Posterior vena cava (tissue), 2 donors: ENCODE results near the gene SLC6A12. TPM values are rescaled to one million over a fixed set of nuclear protein-coding genes. Genes with fewer than 3 reads are reported as not detected.
"Not testable (repeated sequence)": the region's sequence is repeated elsewhere in the genome, so short reads cannot be mapped to it uniquely, and the experiment has no call there.

Experiments
- DNase-seq: peaks from one replicate; pipeline ENCODE4 v3.0.0-alpha.2; 2020; ENCODE audit warnings: low spot score
- intact Hi-C, 2 donors: fragments of 100-400 bp; cut with DNase I; formaldehyde crosslinking; loops; one replicate each; pipeline versions ENCODE4 v1.14.1 to v1.14.2; 2022 to 2023
- total RNA-seq, 2 donors: library from RNA; stranded (reverse); fragmentation: NEBNext Ultra II Directional; extraction: Animal tissue kit (Norgen Biotek cat#: 25700); gene quantifications; one replicate each; pipeline ENCODE4 v1.2.1, GENCODE V29; 2021
- donor health status: DM: yes; HTN: yes; CAD: no.
- donor health status: DM: yes; HTN: yes; CAD: no.

The SLC6A12 gene
- total RNA-seq, 2 donors from 2014 or later: 1.00 to 1.0 TPM

GRCh38 chr12:220946-221550 is 7.1 kb upstream of the SLC6A12 start:
- intact Hi-C loops: no loop called here
- no peak for DNase-seq

- intact Hi-C loops: no loop called here
- no peak for DNase-seq
These were observed 6.5 kb upstream of the SLC6A12 start for GRCh38 chr12:220491-220890.

- DNase-seq: peak; percentile 91
- intact Hi-C loops: no loop called here
These were observed 6.0 kb upstream of the SLC6A12 start for GRCh38 chr12:219891-220352.

- intact Hi-C loops: no loop called here
- no peak for DNase-seq
These were observed 5.0 kb upstream of the SLC6A12 start for GRCh38 chr12:218728-219590.

DNA sequence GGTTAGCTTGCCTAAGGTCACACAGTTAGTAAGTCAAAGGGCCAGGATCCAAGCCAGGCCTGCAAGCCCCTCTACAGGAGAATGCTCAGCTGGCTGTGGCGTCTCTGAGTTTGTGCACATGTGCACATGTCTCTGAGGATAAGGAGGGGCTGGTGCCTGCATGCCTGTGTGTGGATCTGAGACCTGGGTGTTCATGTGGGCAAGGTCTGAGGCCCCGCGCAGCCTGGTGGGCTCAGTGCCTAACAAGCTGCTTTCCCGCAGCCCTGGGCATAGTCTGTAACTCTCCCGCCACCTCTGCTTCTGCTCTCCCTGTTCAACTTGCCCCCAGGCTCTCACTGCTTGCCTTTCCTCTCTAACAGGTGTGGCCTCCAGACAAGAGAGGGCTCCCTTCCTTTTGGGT is 4.3 kb upstream of the SLC6A12 start:
- intact Hi-C loops: no loop called here
- no peak for DNase-seq

DNA sequence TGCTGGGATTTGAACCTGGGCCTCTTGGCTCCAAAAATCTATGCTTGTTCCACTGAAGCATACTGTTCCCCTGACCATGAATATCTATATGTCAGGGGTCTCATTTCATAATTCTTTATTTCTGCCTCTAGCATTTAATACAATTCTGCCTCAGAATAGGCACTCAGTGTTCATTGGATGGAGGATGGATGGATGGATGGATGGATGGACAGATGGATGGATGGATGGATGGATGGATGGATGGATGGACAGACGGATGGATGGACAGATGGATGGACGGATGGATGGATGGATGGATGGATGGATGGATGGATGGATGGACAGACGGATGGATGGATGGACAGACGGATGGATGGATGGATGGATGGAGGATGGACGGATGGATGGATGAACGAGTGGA is 3.1 kb upstream of the SLC6A12 start:
- DNase-seq, intact Hi-C loops: not testable (repeated sequence)

DNA sequence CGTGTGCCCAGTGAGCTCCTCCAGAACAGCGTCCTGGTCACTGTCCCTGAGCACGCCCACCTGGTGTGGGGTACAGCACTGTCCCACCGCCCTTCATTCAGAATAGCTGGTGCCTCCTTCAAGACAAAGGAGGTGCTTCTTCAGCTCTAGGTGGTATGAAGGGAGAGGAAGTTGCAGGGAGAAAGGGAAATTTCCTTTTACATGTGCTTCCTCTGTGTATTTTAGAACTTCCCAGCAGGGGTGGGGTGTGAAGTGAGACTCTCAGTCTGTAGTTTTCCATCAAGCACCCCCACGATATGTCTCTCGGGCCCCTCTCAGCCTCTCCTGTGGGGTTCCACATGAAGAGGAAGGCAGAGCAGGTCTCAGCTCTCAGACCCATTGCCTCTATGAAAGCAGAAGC is 1.2 kb upstream of the SLC6A12 start:
- intact Hi-C loops: no loop called here
- no peak for DNase-seq

GRCh38 chr12:213527-213932 is 427 bp downstream of the SLC6A12 start:
- no peak for DNase-seq
- intact Hi-C loops: no loop called here

DNA sequence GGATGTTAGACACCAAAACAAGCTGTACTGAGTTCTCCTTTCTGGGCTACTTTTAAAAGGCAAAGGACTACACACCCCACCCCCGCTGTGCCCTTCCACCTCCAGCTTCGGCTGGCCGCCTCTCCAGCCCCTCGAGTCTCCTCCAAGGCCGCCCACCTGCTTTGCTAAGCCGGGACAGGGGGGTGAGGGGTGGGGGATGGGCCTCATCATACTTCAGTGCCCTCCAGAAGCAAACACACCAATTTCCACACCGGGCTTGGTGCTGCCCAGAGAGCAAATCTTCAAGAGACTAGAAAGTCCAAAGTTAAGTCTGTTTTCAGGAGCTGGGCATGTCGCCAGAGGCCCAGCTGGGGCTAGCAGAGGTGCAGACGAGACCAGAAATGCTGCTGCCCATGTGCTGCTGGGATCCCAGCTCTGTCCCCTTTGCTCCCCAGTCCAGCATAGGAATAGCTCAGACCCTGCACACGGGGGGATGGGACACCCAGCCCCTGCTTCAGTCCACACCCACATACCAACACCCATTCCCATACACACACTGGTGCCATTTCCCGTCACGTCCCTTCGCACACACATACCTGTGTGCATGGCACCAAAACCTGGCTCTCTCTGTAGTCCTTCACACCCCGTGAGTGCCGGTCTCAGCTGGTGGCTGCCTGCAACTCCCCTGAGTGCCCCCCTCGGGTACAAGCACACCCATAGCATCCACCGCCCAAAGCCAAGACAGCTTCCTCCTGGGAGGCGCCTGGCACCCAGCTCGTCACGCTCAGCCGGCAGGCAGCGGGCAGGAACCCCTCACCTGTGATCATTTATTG is 1.0 kb downstream of the SLC6A12 start:
- DNase-seq: no peak

GRCh38 chr12:212415-212714 is 1.6 kb downstream of the SLC6A12 start:
- DNase-seq: no peak
- intact Hi-C loops: no loop called here

More for the DNA sequence above, 1.0 kb downstream of the SLC6A12 start:
- intact Hi-C loops: no loop called here

DNA sequence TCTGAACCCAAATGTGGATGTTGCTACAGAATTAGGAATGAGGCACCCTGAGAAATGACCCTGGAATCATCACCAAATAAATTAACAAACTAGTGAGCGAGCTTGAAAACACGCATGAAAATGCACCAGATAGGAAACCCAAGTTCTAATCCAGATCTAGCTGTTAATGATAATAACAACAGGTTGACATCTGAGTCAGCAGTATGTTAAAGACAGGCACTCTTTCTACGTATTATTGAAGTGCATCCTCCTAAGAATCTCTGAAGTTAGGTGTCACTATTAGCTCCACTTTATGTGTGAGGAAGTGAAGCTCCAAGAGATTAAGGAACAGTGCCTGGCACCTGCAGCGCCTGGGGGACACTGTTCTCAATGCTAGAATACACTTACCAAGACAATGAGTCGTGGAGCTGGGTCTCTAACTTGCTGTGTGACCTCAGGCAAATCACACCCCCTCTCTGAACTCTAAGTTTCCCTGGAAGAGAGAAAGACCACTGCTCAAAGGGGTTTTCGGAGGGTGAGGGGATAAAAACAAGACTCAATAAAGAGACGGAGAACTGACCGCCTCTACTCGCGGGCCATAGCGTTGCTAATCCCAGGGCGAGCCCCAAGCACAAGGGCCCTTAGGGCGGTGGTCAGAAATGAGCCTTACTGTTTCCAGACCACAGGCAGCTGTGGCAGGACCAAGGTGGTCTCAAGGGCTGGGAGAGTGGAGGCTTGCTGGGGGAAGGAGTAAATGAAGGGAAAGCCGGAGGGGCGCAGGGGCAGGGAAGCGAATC is 2.1 kb downstream of the SLC6A12 start:
- intact Hi-C loops: no loop called here
- no peak for DNase-seq

DNA sequence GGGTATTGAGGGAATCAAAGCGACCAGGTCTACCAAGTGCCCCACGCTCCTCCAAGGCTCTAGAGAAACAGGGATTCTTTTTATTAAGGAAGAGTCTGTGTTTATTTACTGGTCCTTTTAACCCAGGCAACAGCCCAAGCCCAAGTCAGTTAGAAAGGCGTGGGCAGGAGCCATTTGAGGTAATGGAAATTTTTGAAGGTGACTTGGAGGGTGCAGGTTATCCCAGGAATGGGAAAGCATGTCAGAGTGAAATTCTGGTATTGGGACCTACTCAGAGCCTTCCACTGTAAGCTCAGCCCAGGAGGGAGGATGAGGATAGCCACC is 2.9 kb downstream of the SLC6A12 start:
- intact Hi-C loops: no loop called here
- DNase-seq: no peak

GRCh38 chr12:210277-211141 is 3.4 kb downstream of the SLC6A12 start:
- intact Hi-C loops: no loop called here
- no peak for DNase-seq

GRCh38 chr12:209851-210250 is 4.1 kb downstream of the SLC6A12 start:
- DNase-seq: no peak
- intact Hi-C loops: no loop called here

DNA sequence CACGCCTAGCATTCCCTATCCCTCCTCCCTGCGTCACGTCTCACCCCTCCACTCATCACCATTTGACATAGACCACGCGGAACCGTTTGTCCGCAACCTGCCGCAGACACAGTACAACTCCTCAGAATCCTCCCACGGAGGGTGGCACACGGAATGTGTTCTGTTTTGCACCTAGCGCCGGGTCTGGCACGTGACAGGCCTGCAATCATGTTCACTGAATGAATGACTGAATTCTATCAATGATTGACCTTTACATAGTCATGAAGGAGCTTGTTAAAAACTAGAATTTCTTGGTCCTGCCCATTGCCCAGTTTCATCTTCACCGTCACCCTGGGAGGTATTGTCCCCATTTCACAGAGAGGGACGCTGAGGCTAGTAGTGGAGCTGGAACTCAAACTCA is 4.7 kb downstream of the SLC6A12 start:
- DNase-seq: no peak
- intact Hi-C loops: no loop called here

- intact Hi-C loops: no loop called here
- DNase-seq: no peak
These were observed 5.1 kb downstream of the SLC6A12 start for GRCh38 chr12:208813-209212.

- intact Hi-C loops: no loop called here
- DNase-seq: no peak
These were observed 6.2 kb downstream of the SLC6A12 start for GRCh38 chr12:207804-208203.

DNA sequence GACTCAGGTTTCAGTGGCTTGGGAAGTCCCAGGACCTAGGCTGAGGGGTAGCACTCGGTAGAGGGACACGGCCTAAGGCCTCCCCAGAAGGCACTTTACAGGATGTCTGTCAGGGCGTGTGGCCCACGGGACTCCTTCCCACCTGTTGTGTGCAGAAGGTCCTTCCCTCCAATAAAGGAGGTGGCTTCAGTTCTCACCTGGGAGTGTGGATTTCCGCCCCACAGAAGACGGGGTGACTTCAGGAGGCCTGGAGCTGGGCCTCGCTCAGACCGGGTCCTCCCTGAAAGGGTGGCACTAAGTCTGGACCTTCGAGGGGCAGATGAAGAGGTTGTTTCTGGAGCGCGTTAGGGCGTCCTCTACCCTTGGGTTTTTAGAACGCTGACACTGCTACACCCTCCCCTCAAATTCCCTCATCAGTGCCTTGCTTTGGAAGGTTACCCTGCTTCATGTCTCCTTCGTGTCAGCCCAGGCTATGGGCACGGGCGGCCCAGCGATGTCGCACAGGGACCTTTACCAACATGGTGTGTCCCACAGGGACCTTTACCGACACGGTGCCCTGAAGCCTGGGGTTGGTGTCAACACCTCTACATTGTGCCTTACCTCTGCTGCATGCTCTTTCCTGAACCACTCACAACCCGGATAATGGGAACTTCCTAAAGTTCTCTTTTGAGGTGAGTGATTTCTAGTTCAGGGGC is 7.1 kb downstream of the SLC6A12 start:
- DNase-seq: no peak
- intact Hi-C loops: no loop called here
